Left lung (tissue), 14 donors: ENCODE data around the gene PRAMEF26. TPM values are rescaled to one million over a fixed set of nuclear protein-coding genes. Genes with fewer than 3 reads are reported as not detected.
"Not testable (repeated sequence)": the region's sequence is repeated elsewhere in the genome, so short reads cannot be mapped to it uniquely, and the experiment has no call there.

Source experiments
- ATAC-seq: fragments of 200-7000 bp; cut with Tn5 transposase; one replicate; pipeline ENCODE4 v1.9.1; 2020; ENCODE audit warnings: moderate library complexity
- DNase-seq, 4 donors: peaks; one replicate each; pipeline ENCODE4 v3.0.0-alpha.2; 2013 to 2020
- H3K27ac ChIP-seq, 2 donors: fragments of 200-600 bp; sonication (generic) in 1 of 2; one replicate each; pipeline versions ENCODE4 v1.5.0 to v1.8.0; 2020 to 2021
- H3K27me3 ChIP-seq, 2 donors: fragments of 200-600 bp; sonication (generic) in 1 of 2; one replicate each; pipeline versions ENCODE4 v1.5.0 to v1.8.0; 2020 to 2021
- H3K36me3 ChIP-seq, 2 donors: fragments of 200-600 bp; sonication (generic) in 1 of 2; one replicate each; pipeline versions ENCODE4 v1.5.0 to v1.8.0; 2020 to 2021
- H3K4me1 ChIP-seq, 2 donors: fragments of 200-600 bp; one replicate each; pipeline ENCODE4 v1.8.0; 2021
- H3K4me3 ChIP-seq, 2 donors: fragments of 200-600 bp; sonication (generic) in 1 of 2; one replicate each; pipeline versions ENCODE4 v1.5.0 to v1.8.0; 2020 to 2021; ENCODE audit warnings: mild to moderate bottlenecking in 1 of 2
- H3K9me3 ChIP-seq, 2 donors: fragments of 200-600 bp; sonication (generic) in 1 of 2; one replicate each; pipeline versions ENCODE4 v1.5.0 to v1.8.0; 2020 to 2021
- intact Hi-C, 2 donors: fragments of 100-400 bp; cut with DNase I; formaldehyde crosslinking; loops; one replicate each; pipeline versions ENCODE4 v1.11.2 to v1.14.2; 2022
- long read RNA-seq, 12 donors: library from polyadenylated mRNA in 2 of 12; unstranded in 2 of 12; transcript quantifications; one replicate each; pipeline ENCODE4 v2.0.0 and lab custom pipeline, GENCODE V29; 2019 to 2026
- polyA plus RNA-seq, 6 donors: library from polyadenylated mRNA; unstranded; fragments of 120-200 nt; gene quantifications; one replicate each; pipeline ENCODE4 v1.2.1, GENCODE V29; 2013; ENCODE audit not compliant: insufficient read length in 6 of 6
- total RNA-seq, 2 donors: library from RNA; stranded (reverse); fragmentation: NEBNext Ultra II Directional; extraction: Animal tissue kit (Norgen Biotek cat#: 25700); gene quantifications; one replicate each; pipeline ENCODE4 v1.2.1, GENCODE V29; 2021
- donor health status: DM: no; HTN: yes; CAD: no.
- donor health status: DM: no; HTN: no; CAD: no.

The PRAMEF26 gene
- total RNA-seq (not detected), polyA plus RNA-seq (not detected)
- long read RNA-seq, donor 1 = 0 reads
- long read RNA-seq, donor 2 = 0 reads
- long read RNA-seq, donor 3 = 0 reads
- long read RNA-seq, donor 4 = 0 reads
- long read RNA-seq, donor 5 = 0 reads
- long read RNA-seq, donor 6 = 0 reads
- long read RNA-seq, donor 7 = 0 reads
- long read RNA-seq, donor 8 = 0 reads
- long read RNA-seq, donor 9 = 0 reads
- long read RNA-seq, donor 10 = 0 reads
- long read RNA-seq, donor 11 = 0 reads
- long read RNA-seq, donor 12 = 0 reads

DNA sequence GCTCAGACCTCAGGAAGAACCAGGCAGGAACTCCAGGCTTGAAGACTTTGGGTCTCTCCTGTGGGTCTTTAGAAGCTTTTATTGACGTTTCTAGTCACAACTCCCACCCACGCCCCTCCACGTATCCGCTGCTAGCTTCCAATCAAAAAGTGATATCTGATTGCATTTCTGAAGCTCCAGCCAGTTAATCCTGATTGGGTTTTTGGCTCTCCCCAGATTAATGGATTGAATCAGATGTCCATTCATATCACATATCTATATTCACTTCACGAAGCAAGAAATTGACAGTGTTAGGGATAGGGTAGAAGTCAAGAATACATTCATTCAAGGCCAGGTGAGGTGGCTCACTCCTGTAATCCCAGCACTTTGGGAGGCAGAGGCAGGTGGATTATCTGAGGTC is at the start of gene PRAMEF26:
Gene PRAMEF26 (minus strand): TSS at position 101 of the 400 bp plus-strand sequence. CDS start 2,914 bp downstream, outside the sequence.
- H3K4me3 ChIP-seq, H3K27ac ChIP-seq, DNase-seq, ATAC-seq, H3K27me3 ChIP-seq, H3K36me3 ChIP-seq, H3K4me1 ChIP-seq, H3K9me3 ChIP-seq, intact Hi-C loops: not testable (repeated sequence)

DNA sequence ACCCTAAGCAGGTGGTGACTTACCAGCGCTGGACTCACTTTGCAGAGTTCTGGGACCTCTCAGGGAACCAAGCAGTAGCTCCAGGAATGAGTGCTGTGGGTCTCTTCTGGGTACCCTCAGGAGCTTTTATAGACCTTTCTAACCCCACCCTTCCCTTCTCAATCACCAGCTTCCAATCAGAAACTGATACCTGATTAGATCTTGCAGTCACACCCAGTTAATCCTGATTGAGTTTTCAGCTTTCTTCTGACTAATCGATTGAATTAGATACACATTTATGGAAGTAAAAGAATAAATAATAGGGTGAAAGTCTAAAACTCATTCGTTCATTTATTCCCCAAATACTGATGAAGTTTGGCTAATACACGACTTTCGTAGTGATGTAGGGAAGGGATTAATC is 45.5 kb upstream of the PRAMEF26 start, which contains the start of gene PRAMEF13:
Gene PRAMEF13 (minus strand): TSS at position 101 of the 400 bp plus-strand sequence. CDS start 1,820 bp downstream, outside the sequence.
- H3K27me3 ChIP-seq, H3K4me3 ChIP-seq, intact Hi-C loops, H3K36me3 ChIP-seq, DNase-seq, H3K9me3 ChIP-seq, H3K27ac ChIP-seq, H3K4me1 ChIP-seq, ATAC-seq: not testable (repeated sequence)

DNA sequence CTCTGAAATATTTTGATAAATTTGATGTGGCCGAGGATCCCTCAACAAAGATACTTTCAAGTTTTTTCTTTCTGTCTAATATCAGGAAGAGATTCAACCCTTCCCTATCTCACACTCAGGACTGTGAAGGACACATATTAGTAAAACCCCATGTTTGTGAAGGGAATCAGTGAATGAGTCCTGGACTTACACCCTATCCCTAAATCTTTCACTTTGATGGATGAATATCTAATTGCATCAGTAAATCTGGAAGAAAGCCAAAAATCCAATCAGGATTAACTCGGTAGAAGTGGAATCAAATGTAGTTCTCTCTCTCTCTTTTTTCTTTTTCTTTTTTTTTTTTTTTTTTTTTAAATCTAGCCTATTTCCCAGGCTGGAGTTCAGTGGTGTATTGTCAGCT is 15.7 kb upstream of the PRAMEF26 start, which contains the start of gene PRAMEF9:
Gene PRAMEF9 (plus strand): TSS at position 301 of the 400 bp plus-strand sequence. CDS start 3,433 bp downstream, outside the sequence.
- ATAC-seq, H3K9me3 ChIP-seq, H3K27me3 ChIP-seq, H3K4me3 ChIP-seq, H3K27ac ChIP-seq, H3K36me3 ChIP-seq, intact Hi-C loops, DNase-seq, H3K4me1 ChIP-seq: not testable (repeated sequence)

DNA sequence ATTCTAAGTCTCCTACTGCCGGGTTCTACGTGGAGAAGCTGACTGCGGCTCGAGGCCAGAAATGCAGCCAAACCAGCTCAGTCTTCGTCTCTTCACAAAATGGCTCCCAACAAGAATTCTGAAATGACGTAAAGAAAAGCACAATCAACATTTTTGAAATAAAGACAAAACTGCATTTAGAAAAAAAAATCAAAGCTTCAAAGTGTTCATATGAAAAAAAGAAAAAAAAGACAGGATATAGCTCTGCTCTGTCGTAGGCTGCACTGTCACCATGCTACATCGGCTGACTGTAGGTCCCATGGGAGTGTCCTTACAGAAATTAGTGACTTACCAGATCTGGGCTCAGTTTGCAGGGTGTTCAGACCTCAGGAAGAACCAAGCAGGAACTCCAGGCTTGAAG is 9.7 kb upstream of the PRAMEF26 start, which contains the start of gene HNRNPCL4:
Gene HNRNPCL4 (minus strand): TSS at position 101 of the 400 bp plus-strand sequence. CDS start 164 bp downstream, outside the sequence.
- H3K4me1 ChIP-seq, ATAC-seq, H3K36me3 ChIP-seq, H3K27ac ChIP-seq, H3K9me3 ChIP-seq, DNase-seq, intact Hi-C loops, H3K4me3 ChIP-seq, H3K27me3 ChIP-seq: not testable (repeated sequence)

DNA sequence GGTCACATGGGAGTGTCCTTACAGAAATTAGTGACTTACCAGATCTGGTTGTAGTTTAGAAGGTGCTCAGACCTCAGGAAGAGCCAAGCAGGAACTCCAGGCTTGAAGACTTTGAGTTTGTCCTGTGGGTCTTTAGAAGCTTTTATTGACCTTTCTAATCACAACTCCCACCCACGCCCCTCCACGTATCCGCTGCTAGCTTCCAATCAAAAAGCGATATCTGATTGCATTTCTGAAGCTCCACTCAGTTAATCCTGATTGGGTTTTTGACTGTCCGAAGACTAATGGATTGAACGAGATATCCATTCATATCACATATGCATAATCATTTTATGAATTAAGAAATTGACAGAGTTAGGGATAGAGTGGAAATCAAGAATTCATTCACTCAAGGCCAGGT is 39.1 kb downstream of the PRAMEF26 start, which contains the start of gene HNRNPCL2:
Gene HNRNPCL2 (minus strand): TSS at position 101 of the 400 bp plus-strand sequence. CDS start 454 bp downstream, outside the sequence.
- H3K27me3 ChIP-seq = peaks cover 0 to 23% of the 10 kb centered on the region in 2 donors
- H3K9me3 ChIP-seq, H3K36me3 ChIP-seq, H3K27ac ChIP-seq, DNase-seq, H3K4me3 ChIP-seq, H3K4me1 ChIP-seq, ATAC-seq, intact Hi-C loops: not testable (repeated sequence)

Other genes with a start within 250 kb of the PRAMEF26 start
- gene PRAMEF7, start 239.4 kb downstream of the PRAMEF26 start, total RNA-seq = not detected
- not detected for gene PRAMEF7, start 239.4 kb downstream of the PRAMEF26 start, polyA plus RNA-seq
- gene PRAMEF6, start 208.4 kb downstream of the PRAMEF26 start, total RNA-seq = not detected
- not detected for gene PRAMEF6, start 208.4 kb downstream of the PRAMEF26 start, polyA plus RNA-seq
- not detected for gene PRAMEF27, start 99.4 kb downstream of the PRAMEF26 start, total RNA-seq
- gene PRAMEF27, start 99.4 kb downstream of the PRAMEF26 start, polyA plus RNA-seq = not detected
- not detected for gene HNRNPCL3, start 95.2 kb downstream of the PRAMEF26 start, total RNA-seq
- gene HNRNPCL3, start 95.2 kb downstream of the PRAMEF26 start, polyA plus RNA-seq = under 1 TPM in 1 of 6 donors, not detected in 5; 0.28 TPM
- not detected for gene PRAMEF25, start 85.2 kb downstream of the PRAMEF26 start, total RNA-seq
- gene PRAMEF25, start 85.2 kb downstream of the PRAMEF26 start, polyA plus RNA-seq = not detected
- gene HNRNPCL2, start 39.2 kb downstream of the PRAMEF26 start, total RNA-seq = not detected
- gene HNRNPCL2, start 39.2 kb downstream of the PRAMEF26 start, polyA plus RNA-seq = under 1 TPM in 4 of 6 donors, not detected in 2; 0.13 to 0.49 (median 0.30) TPM
- gene HNRNPCL4, start 9.6 kb upstream of the PRAMEF26 start, total RNA-seq = not detected
- under 1 TPM in 4 of 6 donors, not detected in 2; 0.31 to 0.59 (median 0.38) TPM for gene HNRNPCL4, start 9.6 kb upstream of the PRAMEF26 start, polyA plus RNA-seq
- gene PRAMEF9, start 15.8 kb upstream of the PRAMEF26 start, total RNA-seq = not detected
- gene PRAMEF9, start 15.8 kb upstream of the PRAMEF26 start, polyA plus RNA-seq = not detected
- gene PRAMEF13, start 45.4 kb upstream of the PRAMEF26 start, total RNA-seq = not detected
- not detected for gene PRAMEF13, start 45.4 kb upstream of the PRAMEF26 start, polyA plus RNA-seq
- not detected for gene PRAMEF18, start 70.1 kb upstream of the PRAMEF26 start, total RNA-seq
- gene PRAMEF18, start 70.1 kb upstream of the PRAMEF26 start, polyA plus RNA-seq = not detected
- gene PRAMEF5, start 98.2 kb upstream of the PRAMEF26 start, total RNA-seq = not detected
- not detected for gene PRAMEF5, start 98.2 kb upstream of the PRAMEF26 start, polyA plus RNA-seq
- gene PRAMEF8, start 129.1 kb upstream of the PRAMEF26 start, total RNA-seq = not detected
- gene PRAMEF8, start 129.1 kb upstream of the PRAMEF26 start, polyA plus RNA-seq = not detected
- gene PRAMEF33, start 147.5 kb upstream of the PRAMEF26 start, total RNA-seq = not detected
- not detected for gene PRAMEF33, start 147.5 kb upstream of the PRAMEF26 start, polyA plus RNA-seq
- not detected for gene PRAMEF15, start 159.6 kb upstream of the PRAMEF26 start, total RNA-seq
- not detected for gene PRAMEF15, start 159.6 kb upstream of the PRAMEF26 start, polyA plus RNA-seq
- not detected for gene PRAMEF14, start 191.1 kb upstream of the PRAMEF26 start, total RNA-seq
- gene PRAMEF14, start 191.1 kb upstream of the PRAMEF26 start, polyA plus RNA-seq = not detected
- gene PRAMEF19, start 215.9 kb upstream of the PRAMEF26 start, total RNA-seq = not detected
- gene PRAMEF19, start 215.9 kb upstream of the PRAMEF26 start, polyA plus RNA-seq = not detected
- gene PRAMEF17, start 233.6 kb upstream of the PRAMEF26 start, total RNA-seq = not detected
- gene PRAMEF17, start 233.6 kb upstream of the PRAMEF26 start, polyA plus RNA-seq = not detected